Stimulated activated memory B cell treated with anti-CD40 and anti-IgM and Interleukin-4, amounts not matched to agents 10 μg/mL and 1 μg/mL and 100 μg/mL, for 72 hours (primary cell): ENCODE data around the gene TAF1.
A peak's percentile ranks its signal among the peaks of the same experiment; 100 is the strongest.
"Not testable (repeated sequence)": the region's sequence is repeated elsewhere in the genome, so short reads cannot be mapped to it uniquely, and the experiment has no call there.

Source experiments
- ATAC-seq: fragments of 150-1000 bp; cut with Tn5 transposase; 2 replicates; pipeline ENCODE4 v1.10.0; 2021
- H3K27ac Mint-ChIP-seq: one replicate; pipeline ENCODE4 v1.8.0; 2022; ENCODE audit warnings: mild to moderate bottlenecking, mixed read lengths
- H3K27me3 Mint-ChIP-seq: one replicate; pipeline ENCODE4 v1.8.0; 2022; ENCODE audit warnings: mixed read lengths
- H3K36me3 Mint-ChIP-seq: one replicate; pipeline ENCODE4 v1.8.0; 2022; ENCODE audit warnings: mixed read lengths
- H3K4me1 Mint-ChIP-seq: one replicate; pipeline ENCODE4 v1.8.0; 2022; ENCODE audit warnings: mixed read lengths
- H3K4me3 Mint-ChIP-seq: one replicate; pipeline ENCODE4 v1.8.0; 2022; ENCODE audit warnings: mild to moderate bottlenecking, moderate library complexity, mixed read lengths
- H3K9me3 Mint-ChIP-seq: one replicate; pipeline ENCODE4 v1.8.0; 2022; ENCODE audit warnings: mixed read lengths

Gene TAF1, protein sequence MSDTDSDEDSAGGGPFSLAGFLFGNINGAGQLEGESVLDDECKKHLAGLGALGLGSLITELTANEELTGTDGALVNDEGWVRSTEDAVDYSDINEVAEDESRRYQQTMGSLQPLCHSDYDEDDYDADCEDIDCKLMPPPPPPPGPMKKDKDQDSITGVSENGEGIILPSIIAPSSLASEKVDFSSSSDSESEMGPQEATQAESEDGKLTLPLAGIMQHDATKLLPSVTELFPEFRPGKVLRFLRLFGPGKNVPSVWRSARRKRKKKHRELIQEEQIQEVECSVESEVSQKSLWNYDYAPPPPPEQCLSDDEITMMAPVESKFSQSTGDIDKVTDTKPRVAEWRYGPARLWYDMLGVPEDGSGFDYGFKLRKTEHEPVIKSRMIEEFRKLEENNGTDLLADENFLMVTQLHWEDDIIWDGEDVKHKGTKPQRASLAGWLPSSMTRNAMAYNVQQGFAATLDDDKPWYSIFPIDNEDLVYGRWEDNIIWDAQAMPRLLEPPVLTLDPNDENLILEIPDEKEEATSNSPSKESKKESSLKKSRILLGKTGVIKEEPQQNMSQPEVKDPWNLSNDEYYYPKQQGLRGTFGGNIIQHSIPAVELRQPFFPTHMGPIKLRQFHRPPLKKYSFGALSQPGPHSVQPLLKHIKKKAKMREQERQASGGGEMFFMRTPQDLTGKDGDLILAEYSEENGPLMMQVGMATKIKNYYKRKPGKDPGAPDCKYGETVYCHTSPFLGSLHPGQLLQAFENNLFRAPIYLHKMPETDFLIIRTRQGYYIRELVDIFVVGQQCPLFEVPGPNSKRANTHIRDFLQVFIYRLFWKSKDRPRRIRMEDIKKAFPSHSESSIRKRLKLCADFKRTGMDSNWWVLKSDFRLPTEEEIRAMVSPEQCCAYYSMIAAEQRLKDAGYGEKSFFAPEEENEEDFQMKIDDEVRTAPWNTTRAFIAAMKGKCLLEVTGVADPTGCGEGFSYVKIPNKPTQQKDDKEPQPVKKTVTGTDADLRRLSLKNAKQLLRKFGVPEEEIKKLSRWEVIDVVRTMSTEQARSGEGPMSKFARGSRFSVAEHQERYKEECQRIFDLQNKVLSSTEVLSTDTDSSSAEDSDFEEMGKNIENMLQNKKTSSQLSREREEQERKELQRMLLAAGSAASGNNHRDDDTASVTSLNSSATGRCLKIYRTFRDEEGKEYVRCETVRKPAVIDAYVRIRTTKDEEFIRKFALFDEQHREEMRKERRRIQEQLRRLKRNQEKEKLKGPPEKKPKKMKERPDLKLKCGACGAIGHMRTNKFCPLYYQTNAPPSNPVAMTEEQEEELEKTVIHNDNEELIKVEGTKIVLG (N-terminal part only)

GRCh38 chrX:71365875-71366673 lies at the start of gene TAF1:
TSS of gene TAF1 (plus strand) at chrX:71366357. CDS start at chrX:71366375, 18 bp downstream.
- Mint-ChIP-seq H3K9me3 (no peaks in the 10 kb centered on the region), H3K27me3 (no peaks in the 10 kb centered on the region), H3K4me3 (peak within 1 kb of the TSS; percentile 99), H3K27ac (peak within 1 kb of the TSS; percentile 98), H3K36me3 (peaks cover 5% of the 10 kb centered on the region), H3K4me1 (peaks cover 24% of the 10 kb centered on the region)
- peak; percentile 97 for ATAC-seq

DNA sequence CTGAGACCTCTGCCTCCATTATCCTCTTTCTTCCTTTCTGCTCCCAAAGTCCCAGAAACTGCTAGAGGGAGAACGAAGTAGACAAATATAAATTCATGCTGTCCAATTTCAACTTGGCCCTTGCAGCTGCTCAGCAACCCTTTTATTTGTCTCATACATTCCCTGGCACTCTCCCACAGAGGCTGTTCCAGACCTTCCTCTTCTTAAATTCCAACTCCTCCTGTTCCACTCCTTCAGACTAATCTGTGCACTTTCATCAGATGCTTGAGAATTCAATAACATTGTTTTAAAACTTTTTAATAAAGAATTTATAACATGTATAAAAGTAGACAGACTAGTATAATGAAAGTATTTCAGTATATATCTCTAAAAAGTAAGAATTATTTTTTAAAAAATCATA lies 49.2 kb upstream of the TAF1 start:
- peaks cover 13% of the 10 kb centered on the region for H3K36me3 Mint-ChIP-seq
- H3K27me3 Mint-ChIP-seq, H3K4me1 Mint-ChIP-seq, H3K9me3 Mint-ChIP-seq, H3K4me3 Mint-ChIP-seq, H3K27ac Mint-ChIP-seq, ATAC-seq: not testable (repeated sequence)

DNA sequence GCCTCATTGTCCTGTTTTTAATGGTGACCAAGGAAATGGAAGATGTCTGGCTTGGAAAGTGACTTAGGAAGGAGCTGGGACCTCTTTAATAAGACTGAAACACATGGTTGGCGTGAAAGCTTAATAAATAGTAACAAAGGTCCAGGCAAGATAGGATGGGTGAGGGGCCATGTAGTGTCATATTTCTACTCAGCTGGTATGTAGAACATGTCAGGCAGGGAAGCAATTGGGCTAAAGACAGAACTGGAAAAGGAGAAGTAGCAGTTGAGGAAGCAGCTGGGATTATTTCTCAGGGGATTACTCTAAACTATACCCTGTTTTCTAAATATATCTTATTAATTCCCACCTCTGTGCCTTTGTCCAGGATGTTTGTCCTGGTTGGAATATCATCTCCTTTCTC lies 46.0 kb upstream of the TAF1 start:
- Mint-ChIP-seq H3K4me3 (no peak overlapping the region), H3K27ac (no peak overlapping the region), H3K36me3 (peaks cover 9% of the 10 kb centered on the region), H3K4me1 (peaks cover 3% of the 10 kb centered on the region), H3K27me3 (no peaks in the 10 kb centered on the region), H3K9me3 (no peaks in the 10 kb centered on the region)
- ATAC-seq = no peak

DNA sequence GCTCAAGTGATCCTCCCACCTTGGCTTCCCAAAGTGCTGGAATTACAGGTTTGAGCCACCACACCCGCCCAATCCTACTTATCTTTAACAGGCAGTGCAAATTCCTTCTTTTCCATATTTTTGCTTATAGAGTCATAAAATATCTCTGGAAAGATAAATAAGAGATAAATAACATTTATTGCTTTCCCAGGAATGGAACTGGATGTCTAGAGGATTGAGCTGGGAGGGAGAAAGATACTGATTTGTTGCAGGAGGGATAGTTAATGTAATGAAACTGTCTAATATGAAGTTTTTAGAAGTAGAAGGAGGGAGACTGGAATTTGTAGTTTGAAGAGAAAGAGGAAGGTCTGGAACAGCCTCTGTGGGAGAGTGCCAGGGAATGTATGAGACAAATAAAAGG lies 44.4 kb upstream of the TAF1 start:
- Mint-ChIP-seq H3K9me3 (no peaks in the 10 kb centered on the region), H3K27me3 (no peaks in the 10 kb centered on the region), H3K4me3 (no peak overlapping the region), H3K4me1 (no peaks in the 10 kb centered on the region), H3K36me3 (peaks cover 9% of the 10 kb centered on the region), H3K27ac (no peak overlapping the region)
- ATAC-seq = no peak

- H3K4me3 Mint-ChIP-seq, H3K4me1 Mint-ChIP-seq, ATAC-seq, H3K27ac Mint-ChIP-seq, H3K27me3 Mint-ChIP-seq, H3K9me3 Mint-ChIP-seq: not testable (repeated sequence)
- peaks cover 17% of the 10 kb centered on the region for H3K36me3 Mint-ChIP-seq
Measured at GRCh38 chrX:71324452-71324851, 41.7 kb upstream of the TAF1 start.

- Mint-ChIP-seq H3K4me1 (no peaks in the 10 kb centered on the region), H3K4me3 (no peak overlapping the region), H3K9me3 (peaks cover 3% of the 10 kb centered on the region), H3K36me3 (peaks cover 17% of the 10 kb centered on the region), H3K27me3 (no peaks in the 10 kb centered on the region), H3K27ac (no peak overlapping the region)
- no peak for ATAC-seq
Measured at GRCh38 chrX:71326394-71326793, 39.8 kb upstream of the TAF1 start.

DNA sequence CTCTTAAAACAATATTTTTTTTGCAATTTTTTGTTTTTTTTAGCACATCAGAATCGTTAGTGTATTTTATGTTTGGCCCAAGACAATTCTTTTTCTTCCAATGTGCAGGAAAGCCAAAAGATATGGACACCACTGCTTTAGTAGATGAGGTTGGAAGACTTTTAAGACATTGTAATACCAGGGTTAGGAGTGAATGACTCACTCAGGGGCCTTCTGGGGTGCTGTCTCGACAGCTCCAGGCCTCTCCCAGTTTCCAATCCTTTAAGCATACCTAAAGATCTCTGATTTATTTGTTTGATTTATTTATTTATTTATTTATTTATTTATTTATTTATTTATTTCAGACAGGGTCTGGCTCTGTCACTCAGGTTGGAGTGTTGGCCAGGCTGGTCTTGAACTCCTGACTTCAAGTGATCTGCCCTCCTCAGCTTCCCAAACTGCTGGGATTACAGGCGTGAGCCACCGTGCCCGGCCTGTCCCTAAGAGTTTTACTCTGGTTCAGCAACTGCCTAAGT lies 16.9 kb upstream of the TAF1 start:
- not testable (repeated sequence) for H3K4me1 Mint-ChIP-seq, H3K4me3 Mint-ChIP-seq, H3K36me3 Mint-ChIP-seq, H3K9me3 Mint-ChIP-seq, H3K27me3 Mint-ChIP-seq, ATAC-seq, H3K27ac Mint-ChIP-seq

- H3K4me3 Mint-ChIP-seq, H3K27ac Mint-ChIP-seq, H3K9me3 Mint-ChIP-seq, ATAC-seq, H3K27me3 Mint-ChIP-seq, H3K36me3 Mint-ChIP-seq, H3K4me1 Mint-ChIP-seq: not testable (repeated sequence)
Measured at GRCh38 chrX:71349867-71350266, 16.3 kb upstream of the TAF1 start.

DNA sequence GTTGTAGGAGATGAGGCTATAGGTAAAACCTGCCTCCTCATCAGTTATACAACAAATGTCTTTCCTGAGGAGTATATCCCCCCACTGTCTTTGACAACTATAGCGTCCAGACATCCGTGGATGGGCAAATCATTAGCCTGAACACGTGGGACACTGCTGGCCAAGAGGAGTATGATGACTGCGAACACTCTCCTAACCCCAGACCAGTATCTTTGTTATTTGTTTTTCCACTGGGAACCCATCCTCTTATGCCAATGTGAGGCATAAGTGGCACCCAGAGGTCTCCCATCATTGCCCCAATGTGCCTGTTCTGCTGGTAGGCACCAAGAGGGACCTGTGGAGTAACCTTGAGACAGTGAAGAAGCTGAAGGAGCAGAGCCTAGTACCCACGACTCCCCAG lies 13.7 kb upstream of the TAF1 start:
- not testable (repeated sequence) for H3K27me3 Mint-ChIP-seq, H3K27ac Mint-ChIP-seq

GRCh38 chrX:71364221-71364620 lies 1.9 kb upstream of the TAF1 start:
- Mint-ChIP-seq H3K27ac (peak overlapping the region; percentile 98), H3K27me3 (no peaks in the 10 kb centered on the region), H3K36me3 (no peaks in the 10 kb centered on the region), H3K4me1 (peaks cover 19% of the 10 kb centered on the region), H3K9me3 (no peaks in the 10 kb centered on the region), H3K4me3 (no peak overlapping the region)
- no peak for ATAC-seq

More for the DNA sequence above, 13.7 kb upstream of the TAF1 start:
- H3K36me3 Mint-ChIP-seq, H3K4me3 Mint-ChIP-seq, H3K4me1 Mint-ChIP-seq, H3K9me3 Mint-ChIP-seq, ATAC-seq: not testable (repeated sequence)

DNA sequence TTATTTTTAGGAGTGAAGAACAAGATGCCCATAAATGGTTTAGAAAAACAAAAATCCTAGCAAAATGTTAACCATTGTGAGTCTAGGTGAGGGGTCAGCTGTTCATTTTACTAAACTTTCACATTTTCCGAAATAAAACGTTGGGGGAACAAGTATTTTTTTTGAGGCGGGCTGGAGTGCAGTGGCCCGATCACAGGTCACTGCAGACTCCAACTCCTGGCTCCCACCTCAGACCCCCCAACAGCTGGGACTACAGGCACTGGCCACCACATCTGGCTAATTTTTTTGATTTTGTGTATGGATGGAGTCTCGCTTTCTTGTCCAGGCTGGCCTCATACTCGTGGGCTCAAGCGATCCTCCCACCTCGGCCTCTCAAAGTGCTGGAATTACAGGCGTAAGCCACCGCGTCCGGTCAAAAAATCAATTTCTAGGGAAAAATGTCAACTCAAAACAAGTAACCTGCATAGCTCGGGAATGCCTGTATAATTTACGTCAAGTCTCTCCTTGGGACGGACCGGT lies 742 bp upstream of the TAF1 start:
- Mint-ChIP-seq H3K27me3 (no peaks in the 10 kb centered on the region), H3K9me3 (no peaks in the 10 kb centered on the region), H3K36me3 (no peaks in the 10 kb centered on the region), H3K27ac (peak overlapping the region; percentile 98), H3K4me3 (peak overlapping the region; percentile 99), H3K4me1 (peaks cover 19% of the 10 kb centered on the region)
- ATAC-seq = peak; percentile 10

DNA sequence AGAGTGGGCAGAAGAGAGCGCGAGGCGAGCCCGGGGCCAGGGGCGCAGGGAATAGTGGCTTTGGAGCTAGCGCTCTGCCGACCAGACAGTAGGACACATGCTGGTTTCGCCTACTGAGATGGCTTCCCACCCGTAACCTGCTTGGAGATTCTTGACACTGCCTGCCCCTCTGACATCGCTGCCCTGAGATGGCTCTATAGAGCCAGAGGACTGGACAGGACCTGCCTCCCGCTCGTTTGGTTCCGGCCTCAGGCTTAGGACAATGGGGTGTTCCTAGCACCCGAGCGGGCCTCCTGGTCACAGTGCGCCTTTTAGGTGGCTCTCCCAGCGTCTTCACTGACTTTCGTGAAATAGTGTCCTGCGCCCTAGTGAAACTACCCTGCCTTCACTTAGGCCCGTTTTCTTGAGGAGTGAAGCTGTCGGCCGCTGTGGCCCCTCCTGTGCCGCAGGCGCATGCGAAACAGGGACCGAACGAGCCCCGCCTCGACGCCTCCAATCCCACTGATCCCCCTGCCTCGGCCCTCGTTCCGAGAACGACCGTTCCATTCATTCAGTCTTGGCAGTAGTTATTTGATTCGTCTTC lies 608 bp downstream of the TAF1 start:
- Mint-ChIP-seq H3K27ac (peak overlapping the region; percentile 98), H3K4me3 (peak overlapping the region; percentile 99), H3K4me1 (peaks cover 29% of the 10 kb centered on the region), H3K9me3 (no peaks in the 10 kb centered on the region), H3K36me3 (peaks cover 9% of the 10 kb centered on the region), H3K27me3 (no peaks in the 10 kb centered on the region)
- ATAC-seq = no peak

- Mint-ChIP-seq H3K36me3 (peaks cover 9% of the 10 kb centered on the region), H3K27ac (peak overlapping the region; percentile 98), H3K9me3 (no peaks in the 10 kb centered on the region), H3K4me3 (peak overlapping the region; percentile 99), H3K27me3 (no peaks in the 10 kb centered on the region), H3K4me1 (peaks cover 29% of the 10 kb centered on the region)
- ATAC-seq = no peak
Measured at GRCh38 chrX:71367396-71367795, 1.2 kb downstream of the TAF1 start.

GRCh38 chrX:71372388-71372787 lies 6.2 kb downstream of the TAF1 start:
- Mint-ChIP-seq H3K36me3 (peaks cover 26% of the 10 kb centered on the region), H3K4me1 (peaks cover 26% of the 10 kb centered on the region), H3K4me3 (no peak overlapping the region), H3K27ac (no peak overlapping the region), H3K9me3 (no peaks in the 10 kb centered on the region), H3K27me3 (no peaks in the 10 kb centered on the region)
- ATAC-seq = no peak
